Coronary artery (tissue), 2 donors: ENCODE measurements around the gene SCYGR1.

Experiments used
- DNase-seq: peaks from one replicate; pipeline ENCODE4 v3.0.0-alpha.2; 2017; ENCODE audit warnings: low spot score
- H3K27ac ChIP-seq, 2 donors: fragments of 200-600 bp; sonication (generic); one replicate each; pipeline ENCODE4 v1.5.1; 2016 to 2019
- H3K4me3 ChIP-seq: fragments of 200-600 bp; sonication (generic); 2 replicates; pipeline ENCODE4 v1.5.1; 2016; ENCODE audit warnings: mild to moderate bottlenecking, moderate library complexity
- TF ChIP-seq, protein P1 (sequence below): fragments of 200-600 bp; sonication (generic); IDR thresholded peaks from one replicate; pipeline ENCODE4 v1.5.1; 2019; ENCODE audit warnings: antibody characterized with exemption

SCYGR1 gene

DNA sequence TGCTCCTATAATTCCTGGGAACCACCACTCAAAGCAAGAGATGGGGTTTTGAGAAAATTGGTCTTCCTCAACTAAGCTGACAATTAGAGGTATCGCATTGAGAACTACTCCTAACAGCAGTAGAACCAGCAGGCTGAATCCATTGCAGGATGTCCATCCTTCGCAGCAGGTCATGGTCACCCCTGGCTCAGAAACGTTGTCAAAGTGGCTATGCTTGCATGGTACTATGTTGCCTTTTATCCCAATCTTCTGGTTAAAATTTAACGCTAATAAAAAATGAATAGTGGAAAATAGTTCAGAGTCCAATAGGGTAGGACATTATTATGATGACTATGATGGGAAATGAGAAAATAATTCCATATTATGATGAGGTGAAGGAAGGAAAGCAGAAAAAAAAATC lies 8.7 kb downstream of the SCYGR1 start, which contains the start of gene TM4SF20:
Gene TM4SF20 (minus strand): TSS at position 212 of the 400 bp plus-strand sequence. CDS start 38 bp downstream, at position 174.
- H3K4me3 ChIP-seq = no peak within 1 kb of the TSS
- DNase-seq = no peak
- TF ChIP-seq, protein P1, sequence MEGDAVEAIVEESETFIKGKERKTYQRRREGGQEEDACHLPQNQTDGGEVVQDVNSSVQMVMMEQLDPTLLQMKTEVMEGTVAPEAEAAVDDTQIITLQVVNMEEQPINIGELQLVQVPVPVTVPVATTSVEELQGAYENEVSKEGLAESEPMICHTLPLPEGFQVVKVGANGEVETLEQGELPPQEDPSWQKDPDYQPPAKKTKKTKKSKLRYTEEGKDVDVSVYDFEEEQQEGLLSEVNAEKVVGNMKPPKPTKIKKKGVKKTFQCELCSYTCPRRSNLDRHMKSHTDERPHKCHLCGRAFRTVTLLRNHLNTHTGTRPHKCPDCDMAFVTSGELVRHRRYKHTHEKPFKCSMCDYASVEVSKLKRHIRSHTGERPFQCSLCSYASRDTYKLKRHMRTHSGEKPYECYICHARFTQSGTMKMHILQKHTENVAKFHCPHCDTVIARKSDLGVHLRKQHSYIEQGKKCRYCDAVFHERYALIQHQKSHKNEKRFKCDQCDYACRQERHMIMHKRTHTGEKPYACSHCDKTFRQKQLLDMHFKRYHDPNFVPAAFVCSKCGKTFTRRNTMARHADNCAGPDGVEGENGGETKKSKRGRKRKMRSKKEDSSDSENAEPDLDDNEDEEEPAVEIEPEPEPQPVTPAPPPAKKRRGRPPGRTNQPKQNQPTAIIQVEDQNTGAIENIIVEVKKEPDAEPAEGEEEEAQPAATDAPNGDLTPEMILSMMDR = no peak
- H3K27ac ChIP-seq = no peak within 1 kb of the TSS

DNA sequence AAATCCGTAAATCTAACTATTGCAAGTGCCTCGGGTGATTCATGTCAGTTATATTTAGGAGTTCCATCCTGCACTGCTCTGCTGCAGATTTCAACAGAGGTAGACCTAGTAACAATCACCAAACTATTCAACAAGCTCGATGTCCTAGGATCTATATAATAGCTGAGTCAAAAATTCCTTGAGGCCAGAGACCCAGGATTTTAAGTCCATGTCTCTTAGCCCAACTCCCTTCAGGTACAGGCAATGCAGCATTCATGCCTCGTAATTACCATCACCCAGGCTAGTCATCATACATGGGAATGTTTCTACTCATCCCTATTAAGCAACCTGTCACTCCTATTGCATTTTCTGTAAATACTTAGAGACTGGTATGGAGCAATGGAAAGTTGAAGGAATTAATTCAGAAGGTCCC lies 9.4 kb downstream of the SCYGR1 start:
- Histone ChIP-seq H3K4me3 (no peak overlapping the region), H3K27ac (no peak overlapping the region)
- TF ChIP-seq, protein P1 = no peak

DNA sequence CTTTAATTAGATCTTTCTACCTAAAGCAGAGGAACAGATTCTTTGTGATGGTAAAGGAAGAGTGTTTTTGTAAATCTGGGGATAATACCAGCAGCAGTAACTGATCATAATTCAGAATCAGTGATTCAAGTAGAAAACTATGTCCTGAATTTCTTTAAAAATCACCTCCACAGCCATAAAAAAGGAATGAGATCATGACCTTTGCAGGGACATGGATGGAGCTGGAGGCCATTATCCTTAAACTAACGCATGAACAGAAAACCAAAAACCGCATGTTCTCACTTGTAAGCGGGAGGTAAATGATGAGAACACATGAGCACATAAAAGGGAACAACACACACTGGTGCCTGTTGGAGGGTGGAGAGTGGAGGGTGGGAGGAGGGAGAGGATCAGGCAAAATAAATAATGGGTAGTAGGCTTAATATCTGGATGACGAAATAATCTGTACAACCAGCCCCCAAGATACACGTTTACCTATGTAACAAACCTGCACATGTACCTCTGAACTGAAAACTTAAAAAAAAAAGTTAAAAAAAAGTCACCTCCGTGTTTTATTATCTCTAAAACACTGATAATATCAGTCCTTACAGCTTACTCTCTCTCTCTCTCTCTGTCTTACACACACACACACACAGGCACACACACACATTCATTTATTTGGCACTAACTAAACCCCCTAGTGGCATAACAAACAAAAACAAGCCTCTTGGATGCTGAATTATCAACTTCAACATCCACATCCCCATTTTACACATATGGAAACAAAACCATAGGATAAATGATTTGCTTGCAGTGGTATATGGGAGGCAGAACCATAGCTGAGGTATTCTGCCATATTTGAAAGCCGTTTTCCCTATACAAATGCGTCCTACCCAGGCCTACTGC lies 10.0 kb downstream of the SCYGR1 start:
- H3K4me3 ChIP-seq = no peak overlapping the region

More for the DNA sequence above, 9.4 kb downstream of the SCYGR1 start:
- no peak for DNase-seq

DNA sequence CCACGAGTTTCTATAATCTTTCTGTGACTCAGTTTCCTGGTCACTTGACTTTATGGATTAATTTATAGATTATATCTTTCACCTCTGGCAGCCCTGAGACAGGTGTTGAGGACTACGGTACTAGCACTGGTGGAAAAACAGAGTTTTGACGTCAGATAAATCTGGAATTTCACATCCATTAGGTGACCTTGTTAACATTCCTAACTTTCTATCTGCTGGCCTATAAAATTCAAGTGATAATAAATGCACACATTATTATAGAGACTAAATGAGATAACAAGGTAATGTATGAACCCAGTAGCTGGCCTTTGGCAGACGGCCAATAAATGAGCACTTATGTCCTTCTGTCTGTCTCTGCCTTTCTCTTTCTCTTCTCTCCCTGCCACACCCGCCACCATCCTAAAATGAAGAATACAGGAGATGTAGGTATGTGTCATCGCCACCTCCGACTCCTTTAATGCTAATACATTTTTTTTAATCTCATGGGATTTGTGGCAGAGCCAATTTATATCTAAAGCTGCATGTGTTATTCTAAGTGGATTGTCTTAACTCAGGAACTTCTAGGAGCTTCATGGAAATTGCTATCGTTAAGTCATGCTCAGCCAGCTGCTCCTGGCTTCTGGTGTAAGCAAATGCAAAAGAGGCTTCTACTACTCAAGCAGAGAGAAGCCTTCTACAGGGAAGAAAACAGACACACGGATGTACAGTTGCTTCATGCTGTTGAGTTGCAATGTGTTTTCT lies 10.9 kb downstream of the SCYGR1 start:
- no peak overlapping the region for H3K4me3 ChIP-seq
- no peak overlapping the region for H3K27ac ChIP-seq
- no peak for DNase-seq

More for the DNA sequence above, 10.0 kb downstream of the SCYGR1 start:
- DNase-seq = no peak
- TF ChIP-seq, protein P1 = no peak
- H3K27ac ChIP-seq = no peak overlapping the region

DNA sequence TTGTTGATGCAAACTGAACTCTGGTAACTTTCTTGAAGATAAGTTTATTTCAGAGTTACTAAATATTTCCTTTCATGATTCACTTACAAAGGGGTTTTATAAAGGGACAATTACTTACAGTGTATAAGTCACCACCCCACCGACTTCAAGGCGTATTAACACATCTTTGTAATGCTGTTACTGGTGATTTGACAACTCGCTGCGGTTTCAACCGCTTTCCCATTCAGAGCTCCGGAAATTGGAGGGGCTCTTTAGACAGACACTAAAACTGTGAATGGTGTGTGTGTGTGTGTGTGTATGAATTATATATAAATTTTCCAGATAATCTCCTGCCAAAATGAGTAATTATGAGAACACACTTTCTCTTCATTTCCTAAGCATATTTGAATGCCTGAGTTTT lies 13.6 kb downstream of the SCYGR1 start:
- TF ChIP-seq, protein P1 = no peak
- DNase-seq = no peak
- no peak overlapping the region for H3K4me3 ChIP-seq
- H3K27ac ChIP-seq = no peak overlapping the region

More for the DNA sequence above, 10.9 kb downstream of the SCYGR1 start:
- TF ChIP-seq, protein P1 = no peak

DNA sequence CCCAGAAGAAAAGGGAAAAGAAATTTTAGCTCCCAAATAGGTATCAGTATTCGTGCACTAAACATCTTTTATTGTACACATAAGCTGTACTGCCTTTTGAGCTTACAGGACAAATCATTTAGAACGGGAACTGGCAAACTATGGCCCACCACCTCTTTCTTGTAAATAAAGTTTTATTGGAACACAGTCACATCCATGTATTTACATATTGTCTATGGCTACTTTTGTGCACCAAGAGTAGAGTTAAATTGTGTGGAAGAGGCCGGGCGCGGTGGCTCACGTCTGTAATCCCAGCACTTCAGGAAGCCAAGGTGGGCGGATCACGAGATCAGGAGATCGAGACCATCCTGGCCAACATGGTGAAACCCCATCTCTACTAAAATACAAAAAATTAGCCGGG lies 14.4 kb downstream of the SCYGR1 start:
- Histone ChIP-seq H3K27ac (no peak overlapping the region), H3K4me3 (no peak overlapping the region)
- TF ChIP-seq, protein P1 = no peak
- no peak for DNase-seq
